Measurements from ENCODE around the gene SF3A2. TPM values are rescaled to one million over a fixed set of nuclear protein-coding genes. Genes with fewer than 3 reads are reported as not detected.

SF3A2 gene
- total RNA-seq, 1 donor from 2014 or later: 142 TPM

GRCh38 chr19:2233601-2234280 is 2.9 kb upstream of the SF3A2 start:
- Mint-ChIP-seq H3K27ac (peak overlapping the region; percentile 43), H3K36me3 (peaks cover 8% of the 10 kb centered on the region), H3K27me3 (ENCODE audit: low read depth) (no peaks in the 10 kb centered on the region), H3K4me1 (peaks cover 24% of the 10 kb centered on the region), H3K4me3 (peak overlapping the region; percentile 87), H3K9me3 (no peaks in the 10 kb centered on the region)
- DNase-seq (ENCODE audit: low spot score in 2 of 2, unreplicated experiment in 2 of 2): no peak
- TF ChIP-seq CTCF (IDR thresholded peaks at IDR 0.05; ENCODE audit: unreplicated experiment): no peak

- H3K27me3 Mint-ChIP-seq (ENCODE audit: low read depth): no peaks in the 10 kb centered on the region
- peak overlapping the region; percentile 87 for H3K4me3 Mint-ChIP-seq
- no peak for TF ChIP-seq CTCF (IDR thresholded peaks at IDR 0.05; ENCODE audit: unreplicated experiment)
- peak overlapping the region; percentile 93 for H3K27ac Mint-ChIP-seq
- peaks cover 9% of the 10 kb centered on the region for H3K36me3 Mint-ChIP-seq
- no peaks in the 10 kb centered on the region for H3K9me3 Mint-ChIP-seq
- H3K4me1 Mint-ChIP-seq: peaks cover 33% of the 10 kb centered on the region
- DNase-seq (ENCODE audit: low spot score in 2 of 2, unreplicated experiment in 2 of 2): no peak
These were observed 1.6 kb upstream of the SF3A2 start for GRCh38 chr19:2234996-2235380.

- DNase-seq (ENCODE audit: low spot score in 2 of 2, unreplicated experiment in 2 of 2): no peak
- Mint-ChIP-seq H3K27ac (peak overlapping the region; percentile 93), H3K27me3 (ENCODE audit: low read depth) (no peaks in the 10 kb centered on the region), H3K4me3 (peak overlapping the region; percentile 87), H3K4me1 (peaks cover 38% of the 10 kb centered on the region), H3K36me3 (peaks cover 9% of the 10 kb centered on the region), H3K9me3 (no peaks in the 10 kb centered on the region)
- TF ChIP-seq CTCF (IDR thresholded peaks at IDR 0.05; ENCODE audit: unreplicated experiment): no peak
These were observed 1.1 kb upstream of the SF3A2 start for GRCh38 chr19:2235381-2236063.

GRCh38 chr19:2236064-2236313 is 635 bp upstream of the SF3A2 start:
- no peak for TF ChIP-seq CTCF (IDR thresholded peaks at IDR 0.05; ENCODE audit: unreplicated experiment)
- Mint-ChIP-seq H3K9me3 (no peaks in the 10 kb centered on the region), H3K4me1 (peaks cover 42% of the 10 kb centered on the region), H3K27me3 (ENCODE audit: low read depth) (no peaks in the 10 kb centered on the region), H3K27ac (no peak overlapping the region), H3K36me3 (peaks cover 9% of the 10 kb centered on the region), H3K4me3 (peak overlapping the region; percentile 87)
- no peak for DNase-seq (ENCODE audit: low spot score in 2 of 2, unreplicated experiment in 2 of 2)

- Mint-ChIP-seq H3K27me3 (ENCODE audit: low read depth) (no peaks in the 10 kb centered on the region), H3K4me3 (peak overlapping the region; percentile 87), H3K9me3 (no peaks in the 10 kb centered on the region), H3K27ac (peak overlapping the region; percentile 95), H3K36me3 (peaks cover 5% of the 10 kb centered on the region), H3K4me1 (peaks cover 51% of the 10 kb centered on the region)
- TF ChIP-seq CTCF (IDR thresholded peaks at IDR 0.05; ENCODE audit: unreplicated experiment): no peak
- no peak for DNase-seq (ENCODE audit: low spot score in 2 of 2, unreplicated experiment in 2 of 2)
These were observed 636 bp downstream of the SF3A2 start for GRCh38 chr19:2237051-2237868.

Measured in mesothelial cell of epicardium (in vitro differentiated cells).